Measurements from ENCODE around the gene ROBO2. TPM values are rescaled to one million over a fixed set of nuclear protein-coding genes. Genes with fewer than 3 reads are reported as not detected.

Gene ROBO2
- total RNA-seq, 4 donors from 2014 or later = 0.20 to 0.41 (median 0.32) TPM; not detected in 1

DNA sequence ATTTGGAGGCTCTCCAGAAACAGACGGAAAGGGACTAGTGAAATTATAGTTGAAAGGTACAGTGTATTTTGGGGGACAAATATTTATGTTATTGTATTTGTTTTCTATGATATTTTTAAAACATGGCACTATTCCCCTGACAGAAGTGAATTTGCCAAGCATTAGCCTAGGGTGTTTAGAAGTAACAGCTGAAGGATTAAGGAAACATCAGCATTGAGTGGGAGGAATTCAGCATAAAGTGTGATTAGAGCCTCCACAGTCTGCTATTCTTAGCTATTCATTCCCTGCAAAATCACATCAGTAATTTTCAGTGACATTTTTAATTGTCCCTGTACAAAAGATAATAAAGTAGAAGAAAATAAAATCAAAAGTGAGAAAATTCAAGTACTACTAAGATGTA, 231.4 kb downstream of the ROBO2 start:
- in situ Hi-C loops (cut with MboI; ENCODE audit: low pct_ligation_motif_present in 1 of 4, low pct_unique_long_range_greater_than_20kb in 1 of 4, low sequenced_read_pairs in 3 of 4) = no loop called here
- DNase-seq = no peak
- 56 to 72% methylated on average over 1 of the region's 1 CpG for WGBS, 2 donors (ENCODE audit: low coverage in 1 of 2)

DNA sequence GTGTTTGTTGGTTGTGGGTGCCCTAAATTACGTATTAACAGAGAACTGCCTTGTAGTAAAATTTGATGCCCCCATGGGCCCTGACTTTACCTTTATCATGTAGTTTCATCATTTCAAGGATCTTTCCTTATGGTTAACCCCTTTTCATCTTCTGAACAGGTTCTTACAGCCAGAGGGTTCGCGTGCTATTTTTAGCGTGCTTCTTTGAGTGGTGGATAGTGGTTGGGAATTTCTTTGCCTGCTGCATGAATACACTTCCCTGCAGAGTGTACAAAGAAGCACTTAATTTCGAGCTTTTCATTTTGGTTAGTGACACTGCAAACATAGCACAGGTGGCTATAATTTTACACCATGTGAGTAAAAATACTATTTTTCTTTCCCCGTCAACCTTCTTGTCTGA, 231.8 kb downstream of the ROBO2 start:
- Histone ChIP-seq H3K9me3 (no peaks in the 10 kb centered on the region), H3K36me3 (no peaks in the 10 kb centered on the region), H3K4me1 (no peaks in the 10 kb centered on the region), H3K27me3 (no peaks in the 10 kb centered on the region), H3K4me3 (no peak overlapping the region), H3K27ac (no peak overlapping the region)
- intact Hi-C loops (cut with DNase I; ENCODE audit: low total_unique reads) = loop anchor here (10.0 kb wide), 1 partner anchor 1323 kb away; no protein-coding TSS in a partner anchor
- WGBS, 2 donors (ENCODE audit: low coverage in 1 of 2) = 82 to 83% methylated on average over 6 of the region's 6 CpGs
- DNase-seq = no peak
- TF ChIP-seq EP300 (IDR thresholded peaks at IDR 0.05; ENCODE audit: low read depth) (no peak), POLR2A (IDR thresholded peaks at IDR 0.05) (no peak), POLR2AphosphoS5 (IDR thresholded peaks at IDR 0.05) (no peak)
- TF ChIP-seq, protein P1, sequence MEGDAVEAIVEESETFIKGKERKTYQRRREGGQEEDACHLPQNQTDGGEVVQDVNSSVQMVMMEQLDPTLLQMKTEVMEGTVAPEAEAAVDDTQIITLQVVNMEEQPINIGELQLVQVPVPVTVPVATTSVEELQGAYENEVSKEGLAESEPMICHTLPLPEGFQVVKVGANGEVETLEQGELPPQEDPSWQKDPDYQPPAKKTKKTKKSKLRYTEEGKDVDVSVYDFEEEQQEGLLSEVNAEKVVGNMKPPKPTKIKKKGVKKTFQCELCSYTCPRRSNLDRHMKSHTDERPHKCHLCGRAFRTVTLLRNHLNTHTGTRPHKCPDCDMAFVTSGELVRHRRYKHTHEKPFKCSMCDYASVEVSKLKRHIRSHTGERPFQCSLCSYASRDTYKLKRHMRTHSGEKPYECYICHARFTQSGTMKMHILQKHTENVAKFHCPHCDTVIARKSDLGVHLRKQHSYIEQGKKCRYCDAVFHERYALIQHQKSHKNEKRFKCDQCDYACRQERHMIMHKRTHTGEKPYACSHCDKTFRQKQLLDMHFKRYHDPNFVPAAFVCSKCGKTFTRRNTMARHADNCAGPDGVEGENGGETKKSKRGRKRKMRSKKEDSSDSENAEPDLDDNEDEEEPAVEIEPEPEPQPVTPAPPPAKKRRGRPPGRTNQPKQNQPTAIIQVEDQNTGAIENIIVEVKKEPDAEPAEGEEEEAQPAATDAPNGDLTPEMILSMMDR (IDR thresholded peaks at IDR 0.05) = no peak
- in situ Hi-C loops (cut with MboI; ENCODE audit: low pct_ligation_motif_present in 1 of 4, low pct_unique_long_range_greater_than_20kb in 1 of 4, low sequenced_read_pairs in 3 of 4) = no loop called here

More for the DNA sequence above, 231.4 kb downstream of the ROBO2 start:
- H3K36me3 ChIP-seq = no peaks in the 10 kb centered on the region
- TF ChIP-seq EP300 (IDR thresholded peaks at IDR 0.05; ENCODE audit: low read depth) (no peak), POLR2AphosphoS5 (IDR thresholded peaks at IDR 0.05) (no peak), POLR2A (IDR thresholded peaks at IDR 0.05) (no peak)
- TF ChIP-seq, protein P1 (IDR thresholded peaks at IDR 0.05) = no peak
- H3K9me3 ChIP-seq = no peaks in the 10 kb centered on the region
- H3K27me3 ChIP-seq = no peaks in the 10 kb centered on the region
- H3K4me3 ChIP-seq = no peak overlapping the region
- no peaks in the 10 kb centered on the region for H3K4me1 ChIP-seq
- intact Hi-C loops (cut with DNase I; ENCODE audit: low total_unique reads) = loop anchor here (10.0 kb wide), 1 partner anchor 1323 kb away; no protein-coding TSS in a partner anchor
- H3K27ac ChIP-seq = no peak overlapping the region

DNA sequence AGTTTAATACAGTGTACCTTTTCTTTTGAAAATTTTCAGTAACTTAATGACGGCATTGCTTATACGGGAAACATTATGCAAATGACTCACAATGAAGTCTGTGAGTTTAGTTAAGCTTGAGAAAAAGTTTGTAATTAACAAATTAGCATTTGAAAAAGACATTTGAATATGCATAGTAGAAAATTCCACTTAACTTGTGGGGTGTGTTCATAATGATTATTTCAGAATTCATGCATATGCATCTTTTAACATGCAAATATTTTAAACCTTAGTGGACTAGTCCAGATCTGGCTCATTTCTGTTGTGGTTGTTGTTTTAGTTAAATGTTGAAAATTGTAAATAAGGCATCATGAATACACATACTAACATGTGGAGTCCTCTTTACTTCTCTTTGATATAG, 239.4 kb downstream of the ROBO2 start:
- intact Hi-C loops (cut with DNase I; ENCODE audit: low total_unique reads) (loop anchor here (10.0 kb wide), 1 partner anchor 1316 kb away; no protein-coding TSS in a partner anchor), in situ Hi-C loops (cut with MboI; ENCODE audit: low pct_ligation_motif_present in 1 of 4, low pct_unique_long_range_greater_than_20kb in 1 of 4, low sequenced_read_pairs in 3 of 4) (no loop called here)
- Histone ChIP-seq H3K4me1 (no peaks in the 10 kb centered on the region), H3K9me3 (no peaks in the 10 kb centered on the region), H3K27ac (no peak overlapping the region), H3K4me3 (no peak overlapping the region), H3K27me3 (no peaks in the 10 kb centered on the region), H3K36me3 (no peaks in the 10 kb centered on the region)
- TF ChIP-seq EP300 (IDR thresholded peaks at IDR 0.05; ENCODE audit: low read depth) = no peak
- TF ChIP-seq, protein P1 (IDR thresholded peaks at IDR 0.05) = no peak
- no peak for TF ChIP-seq POLR2AphosphoS5 (IDR thresholded peaks at IDR 0.05)
- no peak for TF ChIP-seq POLR2A (IDR thresholded peaks at IDR 0.05)
- DNase-seq = no peak
- 90 to 96% methylated on average over 2 of the region's 2 CpGs for WGBS, 2 donors (ENCODE audit: low coverage in 1 of 2)

DNA sequence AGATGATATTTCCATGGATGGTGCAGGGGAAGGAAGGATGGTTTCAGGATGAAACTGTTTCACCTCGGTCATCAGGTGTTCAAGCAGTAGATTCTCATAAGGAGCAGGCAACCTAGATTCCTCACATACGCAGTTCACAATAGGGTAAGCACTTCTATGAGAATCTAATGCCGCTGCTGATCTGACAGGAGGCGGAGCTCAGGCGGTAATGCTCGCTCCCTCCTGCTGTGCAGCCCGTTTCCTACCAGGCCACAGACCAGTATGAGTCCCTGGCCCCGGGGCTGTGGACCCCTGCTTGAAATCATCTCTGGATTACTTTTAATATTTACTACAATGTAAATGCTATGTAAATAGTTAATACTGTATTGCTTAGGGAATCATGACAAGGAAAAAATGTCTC, 241.8 kb downstream of the ROBO2 start:
- TF ChIP-seq, protein P1 (IDR thresholded peaks at IDR 0.05) = no peak
- TF ChIP-seq POLR2AphosphoS5 (IDR thresholded peaks at IDR 0.05) (no peak), POLR2A (IDR thresholded peaks at IDR 0.05) (no peak), EP300 (IDR thresholded peaks at IDR 0.05; ENCODE audit: low read depth) (no peak)
- no peaks in the 10 kb centered on the region for H3K4me1 ChIP-seq
- no peaks in the 10 kb centered on the region for H3K27me3 ChIP-seq
- WGBS, 2 donors (ENCODE audit: low coverage in 1 of 2) = 67 to 70% methylated on average over 2 to 8 of the region's 8 CpGs
- H3K27ac ChIP-seq = no peak overlapping the region
- no peaks in the 10 kb centered on the region for H3K36me3 ChIP-seq
- H3K9me3 ChIP-seq = no peaks in the 10 kb centered on the region
- H3K4me3 ChIP-seq = no peak overlapping the region
- intact Hi-C loops (cut with DNase I; ENCODE audit: low total_unique reads) (no loop called here), in situ Hi-C loops (cut with MboI; ENCODE audit: low pct_ligation_motif_present in 1 of 4, low pct_unique_long_range_greater_than_20kb in 1 of 4, low sequenced_read_pairs in 3 of 4) (no loop called here)
- no peak for DNase-seq
